SKM-1 (cell line): ENCODE results near the gene ZNRF1.
A peak's percentile ranks its signal among the peaks of the same experiment; 100 is the strongest.

Experiments used
- DNase-seq: peaks from one replicate; lab custom pipeline; 2025; ENCODE audit not compliant: unreplicated experiment; lab: John Stamatoyannopoulos, UW

The ZNRF1 gene

DNA sequence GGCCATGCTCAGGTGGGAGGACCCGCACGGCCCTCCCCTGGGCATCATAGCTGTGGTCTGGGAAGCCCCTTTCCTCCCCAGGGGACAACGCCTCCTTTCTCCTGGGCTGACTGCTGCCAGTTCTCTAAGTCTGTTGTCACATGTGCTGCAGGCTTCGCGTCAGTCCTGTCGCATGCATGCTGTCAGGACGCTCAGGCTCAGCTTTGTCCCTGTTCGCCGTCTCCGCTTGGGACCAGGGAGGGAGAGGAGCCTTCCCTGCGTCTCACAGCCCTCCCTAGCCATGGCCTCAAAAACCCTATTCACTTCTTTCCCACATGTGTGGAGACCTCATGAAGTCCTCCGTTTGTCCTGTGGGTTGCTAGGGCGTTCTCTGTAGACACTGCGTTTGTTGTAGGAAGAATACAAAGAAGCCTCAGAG lies 96.4 kb downstream of the ZNRF1 start:
- no peak for DNase-seq

DNA sequence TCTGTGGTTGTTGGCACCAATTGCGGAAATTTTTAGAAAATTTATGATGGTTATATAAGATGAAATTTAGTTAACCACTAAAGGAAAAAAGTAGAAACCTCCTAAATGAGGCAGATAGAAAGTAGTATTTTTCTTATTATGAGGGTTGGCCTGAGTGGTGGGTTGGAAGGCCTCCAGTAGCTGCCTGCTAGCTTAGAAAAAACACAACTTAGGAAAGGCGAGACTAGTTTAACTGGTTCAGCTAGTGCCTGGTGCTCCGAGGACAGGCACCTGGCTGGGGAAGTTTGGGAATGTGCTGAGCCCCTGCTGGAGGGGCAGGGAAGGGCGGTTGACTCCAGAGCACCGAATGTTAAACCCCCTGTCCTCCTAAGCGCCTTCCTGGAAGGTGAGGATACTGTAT lies 97.8 kb downstream of the ZNRF1 start:
- no peak for DNase-seq

DNA sequence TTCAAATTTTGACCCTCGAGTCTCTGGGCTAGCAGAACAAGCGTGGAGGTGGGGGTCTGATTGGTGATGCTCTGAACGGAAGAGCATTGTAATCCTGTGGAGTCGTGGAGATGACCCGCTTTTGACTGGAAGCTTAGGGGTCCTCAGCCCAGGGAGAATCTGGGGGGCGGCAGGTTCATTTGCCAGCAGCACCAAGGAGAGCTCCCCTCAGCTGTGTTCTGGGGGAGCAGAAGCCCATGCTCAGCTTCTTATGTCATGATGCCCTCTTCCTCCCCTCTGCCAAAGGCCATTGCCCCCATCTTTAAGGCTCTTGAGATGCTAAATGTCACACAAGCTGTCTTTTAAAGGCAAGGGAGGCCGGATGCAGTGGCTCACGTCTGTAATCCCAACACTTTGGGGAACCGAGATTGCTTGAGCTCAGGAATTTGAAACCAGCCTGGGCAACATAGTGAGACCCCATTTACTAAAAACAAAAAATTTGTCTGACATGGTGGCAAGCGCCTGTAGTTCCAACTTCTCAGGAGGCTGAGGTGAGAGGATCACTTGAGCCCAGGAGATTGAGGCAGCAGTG lies 98.5 kb downstream of the ZNRF1 start:
- DNase-seq: no peak

- DNase-seq: no peak
These were observed 99.4 kb downstream of the ZNRF1 start for GRCh38 chr16:75097941-75098901.

DNA sequence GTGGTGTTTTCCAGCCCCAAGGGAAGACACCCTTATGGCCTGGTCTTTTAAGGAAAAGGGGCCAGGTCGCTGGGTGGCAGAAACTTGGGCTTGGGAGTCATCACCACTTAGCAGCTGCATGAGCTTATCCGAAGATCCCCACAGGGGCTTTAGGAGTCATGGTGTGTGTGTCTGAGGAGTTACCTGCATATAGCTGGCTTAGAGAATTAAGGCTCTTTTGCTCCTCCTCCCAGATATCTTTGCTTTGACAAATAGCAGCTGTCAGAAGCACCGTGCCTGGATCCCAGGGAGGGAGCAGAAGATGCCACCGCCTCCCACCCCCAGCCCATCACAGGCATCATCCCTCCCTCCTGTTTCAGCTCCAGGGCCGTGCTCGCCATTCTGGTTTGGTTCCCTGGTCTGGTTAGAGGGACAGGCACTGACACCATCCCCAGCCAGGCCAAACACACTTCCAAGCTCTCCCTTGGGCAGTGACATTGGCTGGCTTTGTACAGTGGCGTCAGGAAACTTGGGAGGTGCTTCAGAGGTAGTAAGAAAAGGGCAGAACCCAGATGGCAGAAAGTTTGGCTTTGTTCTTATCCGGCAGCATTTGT lies 100.3 kb downstream of the ZNRF1 start:
- no peak for DNase-seq

- DNase-seq: peak; percentile 43
These were observed 101.1 kb downstream of the ZNRF1 start for GRCh38 chr16:75099738-75100602.

- DNase-seq: no peak
These were observed 101.8 kb downstream of the ZNRF1 start for GRCh38 chr16:75100603-75100990.

- no peak for DNase-seq
These were observed 102.8 kb downstream of the ZNRF1 start for GRCh38 chr16:75101635-75102034.

DNA sequence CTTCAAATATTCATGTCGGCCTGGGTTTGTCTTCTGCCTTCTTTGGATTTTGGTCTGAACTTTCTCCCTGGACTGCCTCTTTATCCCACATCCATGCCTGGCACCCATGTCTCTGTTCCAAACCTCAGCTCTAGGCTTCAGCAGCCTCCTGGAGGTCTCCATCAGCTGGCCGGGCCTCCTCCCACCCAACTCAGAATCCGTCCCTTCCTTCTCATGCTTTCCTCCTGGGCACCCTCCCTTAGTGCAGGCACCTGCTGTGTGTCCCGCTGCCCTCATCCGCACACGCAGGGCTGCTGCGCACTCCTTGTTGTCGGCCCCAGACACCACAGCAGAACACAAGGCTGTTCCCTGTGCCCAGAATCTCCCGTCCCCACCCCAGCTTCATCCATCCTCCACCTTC lies 103.8 kb downstream of the ZNRF1 start:
- no peak for DNase-seq

DNA sequence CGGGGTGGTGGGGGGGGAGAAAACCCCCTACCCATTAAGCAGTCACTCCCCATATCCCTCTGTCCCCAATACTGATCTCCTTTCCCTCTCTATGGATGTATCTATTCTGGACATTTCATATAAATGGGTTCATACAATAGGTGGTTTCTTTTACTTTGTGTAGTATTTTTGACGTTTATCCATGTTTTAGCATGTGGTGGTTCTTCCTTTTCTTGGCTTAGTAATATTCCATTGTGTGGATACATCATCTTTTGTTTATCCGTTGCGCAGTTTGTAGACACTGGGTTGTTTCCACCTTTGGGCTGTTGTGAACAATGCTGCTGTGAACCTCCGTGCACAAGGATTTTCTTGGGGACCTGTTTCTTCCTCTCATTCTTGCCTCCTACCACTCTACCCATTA lies 105.2 kb downstream of the ZNRF1 start:
- no peak for DNase-seq

- DNase-seq: no peak
These were observed 106.0 kb downstream of the ZNRF1 start for GRCh38 chr16:75104836-75105235.

DNA sequence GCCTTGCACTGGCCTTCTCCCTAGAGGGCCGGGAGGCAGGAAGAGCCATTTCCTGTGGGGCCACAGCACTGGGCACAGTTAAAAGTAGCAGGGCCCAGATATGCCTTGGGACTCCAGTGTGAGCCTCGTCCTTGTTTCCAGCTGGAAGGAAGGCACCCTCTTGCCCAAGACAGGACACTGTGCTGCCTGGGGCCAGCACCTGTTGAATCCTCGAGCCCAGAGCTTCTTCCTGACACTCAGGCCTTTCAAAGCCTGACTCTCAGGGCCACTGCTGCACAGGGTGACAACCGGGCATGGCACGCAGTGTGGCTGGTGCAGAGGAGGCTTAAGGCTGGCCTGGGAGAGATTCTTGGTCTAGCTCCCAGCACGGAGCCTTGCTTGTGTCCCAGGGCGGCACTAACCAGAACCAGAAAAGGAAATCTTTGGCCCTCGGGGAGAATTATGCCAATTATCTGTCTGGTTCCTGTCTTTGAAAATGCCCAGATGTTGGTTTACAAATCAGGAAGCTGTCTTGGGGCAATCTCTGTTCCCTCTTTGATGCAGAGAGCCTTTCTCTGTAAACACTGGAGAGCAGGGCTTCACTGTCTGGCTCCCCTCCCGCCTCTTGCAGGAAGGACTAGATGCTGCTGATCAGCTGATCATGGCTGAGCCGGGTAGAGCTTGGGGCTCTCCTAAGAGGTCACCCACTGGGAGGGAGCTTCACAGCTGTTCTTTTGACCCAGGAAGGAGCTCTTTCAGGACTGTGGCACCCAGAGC lies 106.7 kb downstream of the ZNRF1 start:
- DNase-seq: peak; percentile 46

DNA sequence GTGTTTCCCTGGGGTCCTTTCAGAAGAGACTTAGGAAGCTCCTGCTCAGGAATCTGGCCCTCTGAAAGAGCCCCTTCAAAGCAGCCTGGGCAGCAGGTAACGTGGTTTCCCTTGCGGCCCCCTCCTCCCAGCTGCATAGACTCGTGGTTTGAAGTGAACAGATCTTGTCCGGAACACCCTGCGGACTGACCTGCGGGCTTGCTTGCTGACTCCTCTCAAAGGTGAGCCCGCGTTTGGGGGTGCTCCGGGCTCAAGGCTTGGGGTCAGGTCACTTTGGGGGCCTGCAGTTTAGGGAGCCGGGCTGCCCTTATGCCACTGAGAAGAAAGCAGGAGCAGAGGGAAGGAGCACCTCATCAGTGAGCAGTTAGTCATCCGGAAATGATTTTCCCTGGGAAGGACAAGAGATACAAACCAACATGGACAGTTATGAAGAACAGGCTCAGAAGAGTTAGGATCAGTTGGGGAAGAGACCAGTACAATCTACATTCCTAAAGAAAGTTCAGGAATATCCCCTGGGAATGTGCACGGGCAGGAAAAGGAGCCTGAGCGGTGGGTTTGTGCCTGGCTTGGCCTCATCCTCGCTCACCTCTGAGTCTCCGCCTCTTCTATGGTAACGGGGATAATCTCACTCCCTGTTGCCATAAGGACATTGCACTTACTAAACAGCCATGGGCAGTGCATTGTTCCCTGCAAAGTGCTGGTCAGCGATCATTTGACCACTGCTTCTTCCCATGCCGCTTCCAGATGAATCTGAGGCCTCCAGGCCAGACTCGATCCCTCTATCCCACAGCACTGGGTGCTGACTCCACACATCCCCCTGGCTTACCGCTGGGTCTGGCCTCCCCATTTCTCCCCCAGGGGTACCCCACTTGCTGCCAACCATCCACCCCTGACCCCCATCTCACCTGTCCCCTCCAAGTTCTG lies 107.8 kb downstream of the ZNRF1 start:
- no peak for DNase-seq

GRCh38 chr16:75107505-75107904 lies 108.7 kb downstream of the ZNRF1 start:
- DNase-seq: no peak

DNA sequence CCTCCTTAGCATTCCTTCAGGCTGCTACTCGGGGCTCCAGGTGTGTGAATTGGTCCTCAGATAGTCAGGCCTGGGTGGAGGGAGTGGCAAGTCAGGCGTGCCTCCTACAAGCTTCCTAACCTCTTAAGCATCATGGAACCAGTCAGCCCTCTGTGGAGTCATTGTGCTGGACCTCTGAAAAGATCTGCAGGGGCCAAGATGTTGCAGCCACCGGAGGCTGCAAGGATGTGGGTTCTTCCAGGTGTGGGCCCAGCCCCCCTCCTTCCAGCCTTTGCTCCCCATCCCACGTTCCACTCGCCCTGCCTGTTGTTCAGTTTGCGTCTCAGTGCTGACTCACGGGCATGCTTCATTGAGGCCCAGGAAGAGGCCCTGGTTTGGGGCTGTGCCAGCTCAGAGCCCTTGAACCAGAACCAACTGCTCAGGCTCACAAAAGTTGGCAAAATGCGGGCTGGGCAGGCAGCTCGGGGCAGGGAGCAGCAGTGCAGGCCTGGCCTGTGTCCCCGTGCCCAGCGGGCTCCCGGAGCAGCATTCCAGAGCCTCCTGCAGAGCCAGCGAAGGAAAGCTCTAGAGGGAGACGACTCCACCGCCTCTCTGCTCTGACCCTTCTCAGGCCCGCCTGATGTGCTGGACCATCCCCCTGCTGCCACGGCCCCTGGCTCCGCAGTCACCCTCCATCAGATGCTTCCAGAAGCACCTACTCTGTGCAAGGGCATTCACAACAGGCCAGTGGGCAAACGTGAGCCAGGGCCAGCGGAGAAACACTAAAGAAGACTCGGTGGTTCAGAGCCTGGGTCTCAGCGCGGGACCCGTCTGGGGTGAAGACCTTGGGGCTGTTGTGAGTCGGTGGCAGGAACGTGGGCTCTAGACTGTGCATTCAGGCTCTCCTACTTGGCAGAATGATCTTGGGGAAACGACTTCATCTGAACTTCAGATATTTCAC lies 110.2 kb downstream of the ZNRF1 start:
- peak; percentile 34 for DNase-seq

DNA sequence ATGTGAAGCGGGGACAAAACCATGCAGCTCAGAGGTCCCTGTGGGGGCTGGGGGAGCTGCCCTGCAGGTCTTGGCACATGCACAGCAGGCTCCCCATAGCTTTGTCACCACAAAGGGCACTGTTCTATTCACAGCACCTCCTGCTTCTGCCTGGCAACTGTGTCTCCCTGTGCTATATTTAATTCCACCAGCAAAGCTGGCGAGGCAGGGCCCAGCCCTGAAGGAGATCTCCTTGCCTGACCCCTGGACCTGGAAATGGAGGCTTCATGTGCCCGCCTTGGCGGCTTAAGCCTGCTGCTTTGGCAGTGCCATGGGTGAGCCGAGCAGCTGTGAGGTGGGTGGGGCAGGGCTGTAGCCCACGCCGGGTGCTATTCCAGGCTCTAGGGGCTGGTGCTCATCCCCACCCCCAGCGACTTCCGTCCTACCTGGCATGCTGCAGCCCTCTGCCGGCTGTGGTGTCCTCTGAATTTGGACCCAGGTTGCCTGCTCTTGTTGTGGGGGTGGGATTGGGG lies 111.0 kb downstream of the ZNRF1 start:
- DNase-seq: no peak

- DNase-seq: peak; percentile 38
These were observed 112.1 kb downstream of the ZNRF1 start for GRCh38 chr16:75110637-75111513.
